22Rv1 (cell line): ENCODE measurements around the gene ROMO1.
"Not testable (repeated sequence)": the region's sequence is repeated elsewhere in the genome, so short reads cannot be mapped to it uniquely, and the experiment has no call there.

Experiments
- H3K27ac ChIP-seq: fragments of 450-650 bp; 2 replicates; pipeline ENCODE4 v1.5.1; 2017
- ZFX ChIP-seq: fragments of 450-650 bp; IDR thresholded peaks from 2 replicates; pipeline ENCODE4 v1.6.1; 2017; ENCODE audit warnings: antibody characterized with exemption, borderline replicate concordance
- TF ChIP-seq, protein P1 (sequence below): fragments of 450-650 bp; IDR thresholded peaks from 2 replicates; pipeline ENCODE4 v1.5.1; 2017; ENCODE audit warnings: mild to moderate bottlenecking

ROMO1 gene

GRCh38 chr20:35716330-35716729 lies 17.1 kb downstream of the ROMO1 start:
- no peak overlapping the region for H3K27ac ChIP-seq
- TF ChIP-seq ZFX: no peak
- TF ChIP-seq, protein P1, sequence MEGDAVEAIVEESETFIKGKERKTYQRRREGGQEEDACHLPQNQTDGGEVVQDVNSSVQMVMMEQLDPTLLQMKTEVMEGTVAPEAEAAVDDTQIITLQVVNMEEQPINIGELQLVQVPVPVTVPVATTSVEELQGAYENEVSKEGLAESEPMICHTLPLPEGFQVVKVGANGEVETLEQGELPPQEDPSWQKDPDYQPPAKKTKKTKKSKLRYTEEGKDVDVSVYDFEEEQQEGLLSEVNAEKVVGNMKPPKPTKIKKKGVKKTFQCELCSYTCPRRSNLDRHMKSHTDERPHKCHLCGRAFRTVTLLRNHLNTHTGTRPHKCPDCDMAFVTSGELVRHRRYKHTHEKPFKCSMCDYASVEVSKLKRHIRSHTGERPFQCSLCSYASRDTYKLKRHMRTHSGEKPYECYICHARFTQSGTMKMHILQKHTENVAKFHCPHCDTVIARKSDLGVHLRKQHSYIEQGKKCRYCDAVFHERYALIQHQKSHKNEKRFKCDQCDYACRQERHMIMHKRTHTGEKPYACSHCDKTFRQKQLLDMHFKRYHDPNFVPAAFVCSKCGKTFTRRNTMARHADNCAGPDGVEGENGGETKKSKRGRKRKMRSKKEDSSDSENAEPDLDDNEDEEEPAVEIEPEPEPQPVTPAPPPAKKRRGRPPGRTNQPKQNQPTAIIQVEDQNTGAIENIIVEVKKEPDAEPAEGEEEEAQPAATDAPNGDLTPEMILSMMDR: no peak

GRCh38 chr20:35718321-35718720 lies 19.1 kb downstream of the ROMO1 start:
- not testable (repeated sequence) for H3K27ac ChIP-seq

- H3K27ac ChIP-seq: no peak overlapping the region
- TF ChIP-seq ZFX: no peak
- TF ChIP-seq, protein P1: no peak
Observed at GRCh38 chr20:35718972-35719635, 19.9 kb downstream of the ROMO1 start.

DNA sequence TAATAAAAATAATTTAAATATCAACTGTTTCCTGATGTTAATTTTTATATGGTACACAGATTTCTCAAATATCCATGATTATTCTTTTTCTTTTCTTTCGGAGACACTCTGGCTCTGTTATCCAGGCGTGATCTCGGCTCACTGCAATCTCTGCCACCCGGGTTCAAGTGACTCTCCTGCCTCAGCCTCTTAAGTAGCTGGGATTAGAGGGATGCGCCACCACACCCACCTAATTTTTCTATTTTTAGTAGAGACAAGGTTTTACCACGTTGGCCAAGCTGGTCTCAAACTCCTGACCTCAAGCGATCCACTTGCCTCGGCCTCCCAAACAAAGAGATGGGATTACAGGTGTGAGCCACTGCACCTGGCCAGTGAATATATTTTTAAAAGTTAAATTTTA lies 20.5 kb downstream of the ROMO1 start:
- H3K27ac ChIP-seq: no peak overlapping the region
- TF ChIP-seq, protein P1: no peak
- no peak for TF ChIP-seq ZFX

DNA sequence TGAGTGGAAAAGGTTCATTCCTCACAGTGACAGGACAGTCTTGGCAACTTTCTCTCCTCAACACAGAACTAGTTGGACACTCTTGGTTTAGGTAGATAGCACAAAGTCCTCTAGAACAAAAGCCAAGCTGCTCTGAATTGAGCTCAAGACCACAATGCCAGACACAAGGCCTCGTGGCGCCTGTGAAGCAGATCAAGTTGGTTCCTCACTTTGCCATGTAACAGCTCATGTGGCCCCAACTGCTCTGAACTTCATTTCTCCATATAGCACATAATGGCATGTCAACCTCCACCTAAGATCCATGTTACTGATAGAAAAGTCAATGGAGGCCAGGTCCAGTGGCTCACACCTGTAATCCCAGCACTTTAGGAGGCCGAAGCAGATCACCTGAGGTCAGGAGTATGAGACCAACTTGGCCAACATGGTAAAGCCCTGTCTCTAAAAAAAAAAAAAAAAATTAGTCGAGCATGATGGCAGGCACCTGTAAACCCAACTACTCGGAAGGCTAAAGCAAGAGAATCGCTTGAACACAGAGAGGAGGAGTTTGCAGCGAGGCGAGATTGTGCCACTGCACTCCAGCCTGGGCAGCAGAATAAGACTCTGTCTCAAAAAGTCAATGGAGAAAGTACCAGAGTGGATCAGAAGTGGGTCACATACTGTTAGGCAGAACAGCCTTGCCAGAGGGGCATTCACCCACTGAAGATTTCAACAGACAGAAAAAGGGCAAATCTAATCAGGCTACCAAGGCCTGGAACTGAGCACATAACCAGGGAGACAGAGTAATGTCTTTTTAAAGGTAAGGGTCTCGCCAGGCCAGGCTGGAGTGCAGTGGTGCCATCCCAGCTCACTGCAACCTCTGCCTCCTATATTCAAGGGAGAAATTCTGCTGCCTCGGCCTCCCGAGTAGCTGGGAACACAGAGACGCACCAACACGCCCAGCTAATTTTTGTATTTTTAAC lies 21.2 kb downstream of the ROMO1 start:
- no peak overlapping the region for H3K27ac ChIP-seq
- TF ChIP-seq, protein P1: no peak
- TF ChIP-seq ZFX: no peak

DNA sequence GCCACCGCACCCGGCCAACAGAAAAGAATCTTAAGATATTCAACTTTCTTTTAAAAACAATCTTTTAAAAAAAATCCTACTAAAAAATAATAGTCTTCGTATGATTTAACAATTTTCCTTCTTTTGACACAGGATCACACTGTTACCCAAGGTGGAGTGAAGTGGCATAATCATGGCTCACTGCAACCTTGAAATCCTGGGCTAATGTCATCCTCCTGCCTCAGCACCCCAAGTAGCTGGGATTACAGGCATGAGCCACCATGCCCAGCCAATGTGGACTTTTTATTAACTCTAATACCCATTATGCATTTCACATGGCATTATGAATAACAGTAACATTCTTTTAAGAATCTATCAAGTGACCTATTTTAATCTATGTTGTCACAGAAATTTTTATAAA lies 22.0 kb downstream of the ROMO1 start:
- no peak overlapping the region for H3K27ac ChIP-seq
- TF ChIP-seq ZFX: no peak
- TF ChIP-seq, protein P1: no peak

- TF ChIP-seq, protein P1: no peak
- no peak for TF ChIP-seq ZFX
- H3K27ac ChIP-seq: no peak overlapping the region
Observed at GRCh38 chr20:35721621-35722020, 22.4 kb downstream of the ROMO1 start.

DNA sequence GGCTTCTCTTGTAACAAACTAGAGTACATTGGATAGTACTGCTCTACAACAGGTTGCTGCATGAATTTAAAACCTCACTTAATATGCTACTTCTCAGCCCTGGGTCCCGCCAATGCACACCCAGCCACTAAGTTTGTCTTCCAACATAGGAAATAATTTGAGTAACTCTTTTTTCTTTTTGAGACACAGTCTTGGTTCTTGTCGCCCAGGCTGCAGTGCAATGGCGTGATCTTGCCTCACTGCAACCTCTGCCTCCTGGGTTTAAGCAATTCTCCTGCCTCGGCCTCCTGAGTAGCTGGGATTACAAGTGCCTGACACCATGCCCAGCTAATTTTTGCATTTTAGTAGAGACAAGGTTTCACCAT lies 24.1 kb downstream of the ROMO1 start:
- not testable (repeated sequence) for H3K27ac ChIP-seq

DNA sequence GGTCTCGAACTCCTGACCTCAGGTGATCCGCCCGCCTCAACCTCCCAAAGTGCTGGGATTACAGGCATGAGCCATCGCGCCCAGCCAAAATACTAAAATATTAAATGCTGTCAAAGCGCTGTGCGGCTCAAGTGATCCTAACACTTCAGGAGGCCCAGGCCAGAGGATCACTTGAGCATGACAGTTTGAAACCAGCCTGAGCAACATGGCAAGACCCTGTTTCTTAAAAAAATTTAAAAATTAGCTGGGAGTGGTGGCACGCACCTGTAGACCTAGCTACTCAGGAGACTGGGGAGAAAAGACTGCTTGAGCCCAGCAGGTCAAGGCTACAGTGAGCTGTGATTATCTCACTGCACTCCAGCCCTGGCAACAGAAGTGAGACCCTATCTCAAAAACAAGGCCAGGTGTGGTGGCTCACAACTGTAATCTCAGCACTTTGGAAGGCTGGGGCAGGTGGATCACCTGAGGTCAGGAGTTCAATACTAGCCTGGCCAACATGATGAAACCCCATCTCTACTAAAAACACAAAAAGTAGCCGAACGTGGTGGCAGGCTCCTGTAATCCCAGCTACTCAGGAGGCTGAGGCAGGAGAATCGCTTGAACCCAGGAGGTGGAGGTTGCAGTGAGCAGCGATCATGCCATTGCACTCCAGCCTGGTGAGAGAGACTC lies 24.6 kb downstream of the ROMO1 start:
- H3K27ac ChIP-seq: not testable (repeated sequence)
